ENCODE data around the gene IFT20.
"Not testable (repeated sequence)": the region's sequence is repeated elsewhere in the genome, so short reads cannot be mapped to it uniquely, and the experiment has no call there.

IFT20 gene

GRCh38 chr17:28364665-28365363, 29.5 kb upstream of the IFT20 start, which contains the start of gene SEBOX:
SEBOX (minus strand) TSS chr17:28365199; CDS start chr17:28365151, 48 bp downstream.
- in situ Hi-C loops (cut with MboI; ENCODE audit: low sequenced_read_pairs): no loop called here

GRCh38 chr17:28363776-28364650, 28.7 kb upstream of the IFT20 start:
- in situ Hi-C loops (cut with MboI; ENCODE audit: low sequenced_read_pairs): no loop called here

- in situ Hi-C loops (cut with MboI; ENCODE audit: low sequenced_read_pairs): no loop called here
Measured at GRCh38 chr17:28363186-28363585, 27.9 kb upstream of the IFT20 start.

- in situ Hi-C loops (cut with MboI; ENCODE audit: low sequenced_read_pairs): no loop called here
Measured at GRCh38 chr17:28357901-28358197, 22.6 kb upstream of the IFT20 start.

- in situ Hi-C loops (cut with MboI; ENCODE audit: low sequenced_read_pairs): no loop called here
Measured at GRCh38 chr17:28357061-28357900, 22.0 kb upstream of the IFT20 start, which contains the start of gene POLDIP2. POLDIP2 (minus strand) TSS chr17:28357527; CDS start chr17:28357448, 79 bp downstream.

GRCh38 chr17:28350271-28350670, 15.0 kb upstream of the IFT20 start:
- in situ Hi-C loops (cut with MboI; ENCODE audit: low sequenced_read_pairs): no loop called here

- in situ Hi-C loops (cut with MboI; ENCODE audit: low sequenced_read_pairs): no loop called here
Measured at GRCh38 chr17:28348979-28349378, 13.7 kb upstream of the IFT20 start.

GRCh38 chr17:28347261-28347891, 12.1 kb upstream of the IFT20 start:
- in situ Hi-C loops (cut with MboI; ENCODE audit: low sequenced_read_pairs): no loop called here

GRCh38 chr17:28346746-28347246, 11.5 kb upstream of the IFT20 start:
- in situ Hi-C loops (cut with MboI; ENCODE audit: low sequenced_read_pairs): no loop called here

- in situ Hi-C loops (cut with MboI; ENCODE audit: low sequenced_read_pairs): no loop called here
Measured at GRCh38 chr17:28346199-28346580, 10.9 kb upstream of the IFT20 start.

- in situ Hi-C loops (cut with MboI; ENCODE audit: low sequenced_read_pairs): no loop called here
Measured at GRCh38 chr17:28345419-28346198, 10.3 kb upstream of the IFT20 start.

GRCh38 chr17:28344435-28344901, 9.2 kb upstream of the IFT20 start:
- in situ Hi-C loops (cut with MboI; ENCODE audit: low sequenced_read_pairs): no loop called here

- in situ Hi-C loops (cut with MboI; ENCODE audit: low sequenced_read_pairs): no loop called here
Measured at GRCh38 chr17:28344011-28344410, 8.7 kb upstream of the IFT20 start.

GRCh38 chr17:28343491-28343932, 8.2 kb upstream of the IFT20 start:
- in situ Hi-C loops (cut with MboI; ENCODE audit: low sequenced_read_pairs): no loop called here

- in situ Hi-C loops (cut with MboI; ENCODE audit: low sequenced_read_pairs): no loop called here
Measured at GRCh38 chr17:28342313-28342712, 7.0 kb upstream of the IFT20 start.

- in situ Hi-C loops (cut with MboI; ENCODE audit: low sequenced_read_pairs): no loop called here
Measured at GRCh38 chr17:28341516-28341915, 6.2 kb upstream of the IFT20 start.

GRCh38 chr17:28340374-28340773, 5.1 kb upstream of the IFT20 start:
- in situ Hi-C loops (cut with MboI; ENCODE audit: low sequenced_read_pairs): no loop called here

- in situ Hi-C loops (cut with MboI; ENCODE audit: low sequenced_read_pairs): no loop called here
Measured at GRCh38 chr17:28339431-28339830, 4.2 kb upstream of the IFT20 start.

GRCh38 chr17:28338769-28339212, 3.5 kb upstream of the IFT20 start:
- in situ Hi-C loops (cut with MboI; ENCODE audit: low sequenced_read_pairs): not testable (repeated sequence)

All from HL-60/S4 treated with retinoic acid at 250 ng/mL for 4 days and 3 days (cell line).